ENCODE results near the gene F7.

The F7 gene

GRCh38 chr13:113166681-113167080, 61.1 kb downstream of the F7 start:
- in situ Hi-C loops (cut with MboI; ENCODE audit: low sequenced_read_pairs), result no loop called here

DNA sequence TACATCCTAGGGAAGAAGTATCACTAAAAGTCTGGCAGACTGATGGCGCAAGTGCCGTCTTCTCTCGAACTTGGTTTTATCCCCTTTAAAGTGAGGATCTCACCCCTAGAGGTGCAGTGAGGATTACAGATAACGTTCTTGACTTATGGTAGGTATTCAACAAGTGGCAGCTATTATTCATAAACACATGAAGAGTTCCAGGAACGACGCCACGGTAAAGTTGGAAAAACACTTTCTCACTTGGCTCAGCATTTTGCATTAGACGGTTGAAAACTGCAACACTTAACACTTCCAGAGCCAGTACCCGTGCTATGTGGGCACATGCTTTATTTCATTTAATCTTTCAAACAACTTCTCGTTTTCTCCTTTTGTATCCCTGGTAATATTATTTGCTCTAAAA, 61.6 kb downstream of the F7 start:
- in situ Hi-C loops (cut with MboI; ENCODE audit: low sequenced_read_pairs), result no loop called here

DNA sequence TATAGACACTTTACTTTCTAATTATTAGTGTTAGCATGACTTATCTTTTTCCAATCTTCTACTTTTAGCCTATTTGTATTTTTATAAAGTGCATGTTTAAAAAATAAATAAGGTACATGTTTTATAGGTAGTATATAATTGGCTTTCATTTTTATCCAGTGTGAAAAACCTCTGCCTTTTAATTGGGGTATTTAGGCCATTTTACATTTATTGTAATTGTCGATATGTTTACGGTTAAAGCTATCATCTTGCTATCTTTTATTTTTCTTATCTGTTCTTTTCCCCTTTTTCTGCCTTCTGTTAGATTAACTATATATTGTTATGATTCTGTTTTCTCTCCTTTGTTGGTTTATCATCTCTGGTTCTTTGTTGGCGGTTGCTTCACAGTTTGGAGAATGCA, 62.0 kb downstream of the F7 start:
- in situ Hi-C loops (cut with MboI; ENCODE audit: low sequenced_read_pairs), result no loop called here

GRCh38 chr13:113168211-113168610, 62.6 kb downstream of the F7 start:
- in situ Hi-C loops (cut with MboI; ENCODE audit: low sequenced_read_pairs), result no loop called here

DNA sequence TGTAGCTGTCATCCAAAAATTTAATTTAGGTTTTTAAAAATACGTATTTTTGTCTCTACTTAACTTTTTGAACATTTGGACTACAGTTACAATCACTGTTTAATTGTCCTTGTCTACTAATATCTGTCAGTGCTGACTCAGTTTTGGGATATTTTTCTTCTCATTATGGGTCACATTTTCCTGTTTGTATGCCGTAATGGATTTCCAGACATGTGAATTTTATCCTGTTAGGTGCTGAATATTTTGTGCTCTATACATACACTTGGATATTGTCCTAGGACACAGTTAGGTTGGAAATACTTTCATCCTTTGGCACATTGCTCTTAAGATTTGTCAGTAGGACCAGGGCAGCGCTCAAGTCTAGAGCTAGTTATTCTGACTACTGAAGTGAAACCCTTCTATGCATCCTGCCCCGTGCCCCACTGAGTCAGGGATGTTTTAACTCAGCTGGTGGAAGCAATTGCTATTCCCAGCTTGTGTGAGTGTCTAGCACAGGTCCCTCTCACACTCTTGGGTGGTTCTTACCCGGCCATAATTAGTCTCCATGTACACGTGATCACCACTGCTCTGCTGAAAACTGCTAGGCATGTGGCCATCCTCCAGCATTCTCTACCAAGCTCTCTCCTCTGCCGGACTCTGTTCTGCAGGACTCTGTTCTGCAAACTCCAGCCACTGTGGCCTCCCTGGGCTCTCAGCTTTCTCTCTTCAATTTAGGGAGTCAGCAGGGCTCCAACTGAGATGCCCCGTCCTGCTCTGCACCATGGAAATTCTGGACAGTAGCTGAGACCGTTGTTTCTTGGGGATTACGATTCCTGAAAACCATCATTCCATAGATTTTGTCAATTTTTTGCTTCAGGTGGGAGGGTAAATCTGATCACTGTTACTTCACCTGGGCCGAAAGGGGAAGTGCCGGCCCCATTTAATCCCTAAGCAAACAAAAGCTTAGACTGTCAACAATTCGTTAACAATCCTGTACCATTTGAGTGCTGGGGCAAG, 64.0 kb downstream of the F7 start:
- in situ Hi-C loops (cut with MboI; ENCODE audit: low sequenced_read_pairs), result no loop called here

Data from HL-60/S4 treated with phorbol 12-myristate 13-acetate at 8.2 ng/mL for 4 days and 3 days (cell line).